Prostate gland (tissue), 2 donors: ENCODE measurements around the gene GAGE12E. TPM values are rescaled to one million over a fixed set of nuclear protein-coding genes. Genes with fewer than 3 reads are reported as not detected.
"Not testable (repeated sequence)": the region's sequence is repeated elsewhere in the genome, so short reads cannot be mapped to it uniquely, and the experiment has no call there.

Experiments
- DNase-seq: peaks from one replicate; pipeline ENCODE4 v3.0.0-alpha.2; 2019; ENCODE audit warnings: low spot score
- H3K27ac ChIP-seq, 2 donors: fragments of 200-600 bp; sonication (generic); 2 replicates each; pipeline ENCODE4 v1.5.1; 2017 to 2019
- H3K27me3 ChIP-seq: fragments of 200-600 bp; sonication (generic); replicated peaks from 2 replicates; pipeline ENCODE4 v1.5.1; 2019; ENCODE audit not compliant: insufficient read depth
- H3K36me3 ChIP-seq, 2 donors: fragments of 200-600 bp; sonication (generic); 1 replicate in 1 of 2; 2 replicates in 1 of 2; pipeline versions ENCODE4 v1.5.1 to v1.8.1; 2017 to 2019
- H3K4me1 ChIP-seq: fragments of 200-600 bp; sonication (generic); replicated peaks from 2 replicates; pipeline ENCODE4 v1.5.1; 2019
- H3K4me3 ChIP-seq, 2 donors: fragments of 200-600 bp; sonication (generic); 2 replicates each; pipeline ENCODE4 v1.5.1; 2017 to 2019
- H3K9me3 ChIP-seq: fragments of 200-600 bp; sonication (generic); 2 replicates; pipeline ENCODE4 v1.5.1; 2017
- WGBS: methylation state at CpG from one replicate; pipeline ENCODE4 v1.1.5; 2018; 5-methylcytosine and 5-hydroxymethylcytosine counted together
- intact Hi-C: fragments of 100-400 bp; cut with DNase I; formaldehyde crosslinking; loops from one replicate; pipeline ENCODE4 v1.14.2; 2022
- total RNA-seq, 2 donors: library from RNA; depleted of rRNA; stranded (reverse); fragments of >200 nt; gene quantifications; one replicate each; pipeline ENCODE4 v1.1.0, GENCODE V29; 2016

GAGE12E gene, protein sequence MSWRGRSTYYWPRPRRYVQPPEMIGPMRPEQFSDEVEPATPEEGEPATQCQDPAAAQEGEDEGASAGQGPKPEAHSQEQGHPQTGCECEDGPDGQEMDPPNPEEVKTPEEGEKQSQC
- not detected for total RNA-seq

DNA sequence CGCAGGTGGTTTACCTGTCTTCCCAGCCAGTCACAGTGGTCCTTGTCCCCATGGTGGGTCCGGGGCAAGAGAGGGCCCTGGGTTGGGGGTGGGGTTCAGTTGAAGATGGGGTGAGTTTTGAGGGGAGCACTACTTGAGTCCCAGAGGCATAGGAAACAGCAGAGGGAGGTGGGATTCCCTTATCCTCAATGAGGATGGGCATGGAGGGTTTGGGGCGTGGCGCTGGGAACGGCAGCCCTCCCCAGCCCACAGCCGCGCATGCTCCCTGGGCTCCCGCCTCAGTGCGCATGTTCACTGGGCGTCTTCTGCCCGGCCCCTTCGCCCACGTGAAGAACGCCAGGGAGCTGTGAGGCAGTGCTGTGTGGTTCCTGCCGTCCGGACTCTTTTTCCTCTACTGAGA is at the start of gene GAGE12E:
TSS of gene GAGE12E (plus strand) at position 301 of the 400 bp plus-strand sequence. CDS start 1,155 bp downstream, outside the sequence.
- DNase-seq, H3K9me3 ChIP-seq, H3K4me1 ChIP-seq, intact Hi-C loops, H3K4me3 ChIP-seq, H3K36me3 ChIP-seq, H3K27me3 ChIP-seq, H3K27ac ChIP-seq: not testable (repeated sequence)
- WGBS = no CpG with 5 or more reads among the region's 16 CpGs

DNA sequence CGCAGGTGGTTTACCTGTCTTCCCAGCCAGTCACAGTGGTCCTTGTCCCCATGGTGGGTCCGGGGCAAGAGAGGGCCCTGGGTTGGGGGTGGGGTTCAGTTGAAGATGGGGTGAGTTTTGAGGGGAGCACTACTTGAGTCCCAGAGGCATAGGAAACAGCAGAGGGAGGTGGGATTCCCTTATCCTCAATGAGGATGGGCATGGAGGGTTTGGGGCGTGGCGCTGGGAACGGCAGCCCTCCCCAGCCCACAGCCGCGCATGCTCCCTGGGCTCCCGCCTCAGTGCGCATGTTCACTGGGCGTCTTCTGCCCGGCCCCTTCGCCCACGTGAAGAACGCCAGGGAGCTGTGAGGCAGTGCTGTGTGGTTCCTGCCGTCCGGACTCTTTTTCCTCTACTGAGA is 19.2 kb upstream of the GAGE12E start, which contains the start of gene GAGE12C:
TSS of gene GAGE12C (plus strand) at position 301 of the 400 bp plus-strand sequence. CDS start 1,155 bp downstream, outside the sequence.
- H3K4me3 ChIP-seq, DNase-seq, H3K4me1 ChIP-seq, intact Hi-C loops, H3K27ac ChIP-seq, H3K9me3 ChIP-seq, H3K27me3 ChIP-seq, H3K36me3 ChIP-seq: not testable (repeated sequence)
- no CpG with 5 or more reads among the region's 16 CpGs for WGBS

DNA sequence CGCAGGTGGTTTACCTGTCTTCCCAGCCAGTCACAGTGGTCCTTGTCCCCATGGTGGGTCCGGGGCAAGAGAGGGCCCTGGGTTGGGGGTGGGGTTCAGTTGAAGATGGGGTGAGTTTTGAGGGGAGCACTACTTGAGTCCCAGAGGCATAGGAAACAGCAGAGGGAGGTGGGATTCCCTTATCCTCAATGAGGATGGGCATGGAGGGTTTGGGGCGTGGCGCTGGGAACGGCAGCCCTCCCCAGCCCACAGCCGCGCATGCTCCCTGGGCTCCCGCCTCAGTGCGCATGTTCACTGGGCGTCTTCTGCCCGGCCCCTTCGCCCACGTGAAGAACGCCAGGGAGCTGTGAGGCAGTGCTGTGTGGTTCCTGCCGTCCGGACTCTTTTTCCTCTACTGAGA is 9.7 kb upstream of the GAGE12E start, which contains the start of gene GAGE12D:
TSS of gene GAGE12D (plus strand) at position 301 of the 400 bp plus-strand sequence. CDS start 1,155 bp downstream, outside the sequence.
- WGBS = no CpG with 5 or more reads among the region's 16 CpGs
- H3K9me3 ChIP-seq, intact Hi-C loops, H3K27ac ChIP-seq, H3K27me3 ChIP-seq, H3K4me3 ChIP-seq, H3K4me1 ChIP-seq, H3K36me3 ChIP-seq, DNase-seq: not testable (repeated sequence)

DNA sequence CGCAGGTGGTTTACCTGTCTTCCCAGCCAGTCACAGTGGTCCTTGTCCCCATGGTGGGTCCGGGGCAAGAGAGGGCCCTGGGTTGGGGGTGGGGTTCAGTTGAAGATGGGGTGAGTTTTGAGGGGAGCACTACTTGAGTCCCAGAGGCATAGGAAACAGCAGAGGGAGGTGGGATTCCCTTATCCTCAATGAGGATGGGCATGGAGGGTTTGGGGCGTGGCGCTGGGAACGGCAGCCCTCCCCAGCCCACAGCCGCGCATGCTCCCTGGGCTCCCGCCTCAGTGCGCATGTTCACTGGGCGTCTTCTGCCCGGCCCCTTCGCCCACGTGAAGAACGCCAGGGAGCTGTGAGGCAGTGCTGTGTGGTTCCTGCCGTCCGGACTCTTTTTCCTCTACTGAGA is 9.5 kb downstream of the GAGE12E start, which contains the start of gene GAGE12F:
TSS of gene GAGE12F (plus strand) at position 301 of the 400 bp plus-strand sequence. CDS start 1,155 bp downstream, outside the sequence.
- WGBS = no CpG with 5 or more reads among the region's 16 CpGs

DNA sequence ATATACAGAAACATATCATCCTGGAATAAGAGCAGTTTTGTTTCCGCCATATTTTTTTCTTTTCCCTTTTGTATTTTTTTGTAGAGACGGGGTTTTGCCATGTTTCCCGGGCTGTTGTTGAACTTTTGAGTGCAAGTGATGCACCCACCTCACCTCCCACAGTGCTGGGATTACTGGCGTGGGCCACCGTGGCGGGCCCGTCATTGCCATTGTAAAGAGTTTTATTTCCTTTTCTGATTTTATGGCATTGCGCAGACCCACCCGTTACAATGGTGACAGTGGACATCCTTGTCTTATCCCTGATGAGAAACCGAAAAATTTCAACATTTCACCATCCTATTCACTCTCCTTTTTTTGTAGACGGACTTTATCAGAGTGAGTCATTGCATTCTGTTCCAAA is 17.6 kb downstream of the GAGE12E start:
- H3K4me3 ChIP-seq, H3K27ac ChIP-seq, H3K36me3 ChIP-seq, H3K4me1 ChIP-seq, intact Hi-C loops, H3K9me3 ChIP-seq, DNase-seq, H3K27me3 ChIP-seq: not testable (repeated sequence)
- no CpG with 5 or more reads among the region's 11 CpGs for WGBS

More for the DNA sequence above, 9.5 kb downstream of the GAGE12E start, which contains the start of gene GAGE12F:
- H3K36me3 ChIP-seq, H3K4me3 ChIP-seq, intact Hi-C loops, H3K27me3 ChIP-seq, H3K27ac ChIP-seq, H3K4me1 ChIP-seq, H3K9me3 ChIP-seq, DNase-seq: not testable (repeated sequence)

DNA sequence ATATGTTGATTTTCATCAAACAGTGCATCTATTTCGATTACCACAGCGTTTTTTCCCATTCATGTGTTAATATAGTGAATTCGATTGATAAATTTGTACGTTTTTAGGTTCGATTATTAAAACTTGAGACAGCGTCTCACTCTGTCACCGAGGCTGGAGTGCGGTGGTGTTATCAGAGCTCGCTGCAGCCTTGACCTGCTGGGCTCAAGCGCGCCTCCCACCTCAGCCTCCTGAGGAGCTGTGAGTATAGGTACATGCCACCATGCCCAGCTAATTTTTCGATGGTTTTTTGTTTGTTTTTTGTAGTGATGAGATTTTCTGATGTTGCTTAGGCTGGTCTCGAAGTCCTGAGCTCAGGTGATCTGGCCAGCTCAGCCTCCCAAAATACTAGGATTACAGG is 18.1 kb downstream of the GAGE12E start:
- H3K27ac ChIP-seq, H3K36me3 ChIP-seq, intact Hi-C loops, H3K9me3 ChIP-seq, H3K4me1 ChIP-seq, H3K27me3 ChIP-seq, DNase-seq, H3K4me3 ChIP-seq: not testable (repeated sequence)
- WGBS = no CpG with 5 or more reads among the region's 13 CpGs

DNA sequence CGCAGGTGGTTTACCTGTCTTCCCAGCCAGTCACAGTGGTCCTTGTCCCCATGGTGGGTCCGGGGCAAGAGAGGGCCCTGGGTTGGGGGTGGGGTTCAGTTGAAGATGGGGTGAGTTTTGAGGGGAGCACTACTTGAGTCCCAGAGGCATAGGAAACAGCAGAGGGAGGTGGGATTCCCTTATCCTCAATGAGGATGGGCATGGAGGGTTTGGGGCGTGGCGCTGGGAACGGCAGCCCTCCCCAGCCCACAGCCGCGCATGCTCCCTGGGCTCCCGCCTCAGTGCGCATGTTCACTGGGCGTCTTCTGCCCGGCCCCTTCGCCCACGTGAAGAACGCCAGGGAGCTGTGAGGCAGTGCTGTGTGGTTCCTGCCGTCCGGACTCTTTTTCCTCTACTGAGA is 19.0 kb downstream of the GAGE12E start, which contains the start of gene GAGE12G:
TSS of gene GAGE12G (plus strand) at position 301 of the 400 bp plus-strand sequence. CDS start 1,155 bp downstream, outside the sequence.
- H3K4me3 ChIP-seq, H3K27me3 ChIP-seq, H3K4me1 ChIP-seq, DNase-seq, H3K27ac ChIP-seq, H3K9me3 ChIP-seq, intact Hi-C loops, H3K36me3 ChIP-seq: not testable (repeated sequence)
- no CpG with 5 or more reads among the region's 16 CpGs for WGBS

DNA sequence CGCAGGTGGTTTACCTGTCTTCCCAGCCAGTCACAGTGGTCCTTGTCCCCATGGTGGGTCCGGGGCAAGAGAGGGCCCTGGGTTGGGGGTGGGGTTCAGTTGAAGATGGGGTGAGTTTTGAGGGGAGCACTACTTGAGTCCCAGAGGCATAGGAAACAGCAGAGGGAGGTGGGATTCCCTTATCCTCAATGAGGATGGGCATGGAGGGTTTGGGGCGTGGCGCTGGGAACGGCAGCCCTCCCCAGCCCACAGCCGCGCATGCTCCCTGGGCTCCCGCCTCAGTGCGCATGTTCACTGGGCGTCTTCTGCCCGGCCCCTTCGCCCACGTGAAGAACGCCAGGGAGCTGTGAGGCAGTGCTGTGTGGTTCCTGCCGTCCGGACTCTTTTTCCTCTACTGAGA is 28.6 kb downstream of the GAGE12E start, which contains the start of gene GAGE12H:
TSS of gene GAGE12H (plus strand) at position 301 of the 400 bp plus-strand sequence. CDS start 1,155 bp downstream, outside the sequence.
- no CpG with 5 or more reads among the region's 16 CpGs for WGBS
- intact Hi-C loops, H3K4me3 ChIP-seq, H3K27ac ChIP-seq, DNase-seq, H3K27me3 ChIP-seq, H3K4me1 ChIP-seq, H3K9me3 ChIP-seq, H3K36me3 ChIP-seq: not testable (repeated sequence)

DNA sequence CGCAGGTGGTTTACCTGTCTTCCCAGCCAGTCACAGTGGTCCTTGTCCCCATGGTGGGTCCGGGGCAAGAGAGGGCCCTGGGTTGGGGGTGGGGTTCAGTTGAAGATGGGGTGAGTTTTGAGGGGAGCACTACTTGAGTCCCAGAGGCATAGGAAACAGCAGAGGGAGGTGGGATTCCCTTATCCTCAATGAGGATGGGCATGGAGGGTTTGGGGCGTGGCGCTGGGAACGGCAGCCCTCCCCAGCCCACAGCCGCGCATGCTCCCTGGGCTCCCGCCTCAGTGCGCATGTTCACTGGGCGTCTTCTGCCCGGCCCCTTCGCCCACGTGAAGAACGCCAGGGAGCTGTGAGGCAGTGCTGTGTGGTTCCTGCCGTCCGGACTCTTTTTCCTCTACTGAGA is 38.1 kb downstream of the GAGE12E start, which contains the start of gene GAGE2A:
TSS of gene GAGE2A (plus strand) at position 301 of the 400 bp plus-strand sequence. CDS start 1,155 bp downstream, outside the sequence.
- H3K27me3 ChIP-seq, H3K4me1 ChIP-seq, H3K27ac ChIP-seq, H3K9me3 ChIP-seq, H3K4me3 ChIP-seq, H3K36me3 ChIP-seq, intact Hi-C loops, DNase-seq: not testable (repeated sequence)
- no CpG with 5 or more reads among the region's 16 CpGs for WGBS

DNA sequence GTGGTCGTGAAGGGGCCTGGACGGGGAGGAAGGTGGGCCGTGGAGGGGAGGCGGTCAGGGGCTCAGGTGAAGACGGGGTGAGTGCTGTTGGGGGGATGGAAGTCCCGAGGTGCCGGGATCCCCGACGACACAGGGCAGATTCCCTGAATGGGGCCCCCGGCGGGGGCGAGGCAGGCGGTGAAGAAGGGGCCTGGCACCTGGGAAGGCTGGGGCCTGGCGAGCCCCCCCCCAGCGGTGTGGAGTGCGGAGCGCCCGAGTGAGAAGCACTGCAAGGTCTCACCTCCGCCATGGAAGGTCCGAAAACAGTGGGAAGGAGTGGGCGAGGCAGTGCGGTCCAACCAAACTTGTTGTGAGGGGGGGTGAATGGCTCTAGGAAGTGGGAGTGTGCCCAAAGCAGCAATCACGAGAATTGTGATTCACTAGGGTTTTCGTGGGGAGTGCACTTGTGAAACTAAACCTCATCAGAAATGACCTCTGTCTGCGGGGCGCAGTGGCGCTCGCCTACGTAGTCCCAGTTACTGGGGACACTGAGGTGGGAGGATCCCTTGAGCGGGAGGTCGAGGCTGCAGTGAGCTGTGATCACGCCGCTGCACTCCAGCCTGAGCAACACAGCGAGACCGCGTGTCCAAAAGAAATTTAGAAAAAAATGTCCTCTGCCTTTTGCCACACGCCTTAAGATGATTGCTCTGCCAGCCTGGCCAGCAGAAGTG is 38.8 kb downstream of the GAGE12E start:
- WGBS = 94% methylated on average over 31 of the region's 37 CpGs
- intact Hi-C loops, H3K27me3 ChIP-seq, H3K36me3 ChIP-seq, H3K9me3 ChIP-seq, H3K4me3 ChIP-seq, H3K4me1 ChIP-seq, DNase-seq, H3K27ac ChIP-seq: not testable (repeated sequence)

DNA sequence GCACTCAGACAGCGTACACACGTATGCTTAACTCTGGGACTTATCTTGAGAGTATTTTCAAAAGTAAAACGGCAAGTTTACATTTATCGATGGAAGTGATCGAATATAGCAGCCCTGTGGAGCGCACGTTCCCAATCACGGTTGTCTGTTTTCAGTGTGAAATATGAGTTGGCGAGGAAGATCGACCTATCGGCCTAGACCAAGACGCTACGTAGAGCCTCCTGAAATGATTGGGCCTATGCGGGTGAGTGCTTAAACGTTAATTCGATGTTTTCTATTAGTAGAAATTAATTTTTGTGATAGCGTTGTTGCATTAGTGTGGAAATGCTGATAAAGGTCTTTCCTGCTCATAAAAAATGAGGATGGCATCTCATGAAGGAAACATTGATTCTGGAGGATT is 39.4 kb downstream of the GAGE12E start:
- H3K36me3 ChIP-seq, intact Hi-C loops, H3K27ac ChIP-seq, DNase-seq, H3K27me3 ChIP-seq, H3K9me3 ChIP-seq, H3K4me1 ChIP-seq, H3K4me3 ChIP-seq: not testable (repeated sequence)
- WGBS = 96% methylated on average over 14 of the region's 17 CpGs

DNA sequence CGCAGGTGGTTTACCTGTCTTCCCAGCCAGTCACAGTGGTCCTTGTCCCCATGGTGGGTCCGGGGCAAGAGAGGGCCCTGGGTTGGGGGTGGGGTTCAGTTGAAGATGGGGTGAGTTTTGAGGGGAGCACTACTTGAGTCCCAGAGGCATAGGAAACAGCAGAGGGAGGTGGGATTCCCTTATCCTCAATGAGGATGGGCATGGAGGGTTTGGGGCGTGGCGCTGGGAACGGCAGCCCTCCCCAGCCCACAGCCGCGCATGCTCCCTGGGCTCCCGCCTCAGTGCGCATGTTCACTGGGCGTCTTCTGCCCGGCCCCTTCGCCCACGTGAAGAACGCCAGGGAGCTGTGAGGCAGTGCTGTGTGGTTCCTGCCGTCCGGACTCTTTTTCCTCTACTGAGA is 47.6 kb downstream of the GAGE12E start, which contains the start of gene GAGE1:
TSS of gene GAGE1 (plus strand) at position 301 of the 400 bp plus-strand sequence. CDS start 1,155 bp downstream, outside the sequence.
- H3K4me1 ChIP-seq, H3K27ac ChIP-seq, H3K36me3 ChIP-seq, H3K27me3 ChIP-seq, H3K4me3 ChIP-seq, intact Hi-C loops, DNase-seq, H3K9me3 ChIP-seq: not testable (repeated sequence)
- WGBS = no CpG with 5 or more reads among the region's 16 CpGs
